HG03095 (cell line): ENCODE measurements around the gene DTNB.

Experiments used
- ATAC-seq: cut with Tn5 transposase; IDR thresholded peaks from one replicate; pipeline ENCODE4 v1.9.1; 2021; ENCODE audit warnings: moderate library complexity; ENCODE audit not compliant: unreplicated experiment

DTNB gene

GRCh38 chr2:25512707-25513106 is 160.7 kb downstream of the DTNB start:
- ATAC-seq: no peak

- ATAC-seq: no peak
Measured at GRCh38 chr2:25506226-25506625, 167.2 kb downstream of the DTNB start.

- ATAC-seq: no peak
Measured at GRCh38 chr2:25505622-25506021, 167.8 kb downstream of the DTNB start.

- no peak for ATAC-seq
Measured at GRCh38 chr2:25505182-25505581, 168.2 kb downstream of the DTNB start.

DNA sequence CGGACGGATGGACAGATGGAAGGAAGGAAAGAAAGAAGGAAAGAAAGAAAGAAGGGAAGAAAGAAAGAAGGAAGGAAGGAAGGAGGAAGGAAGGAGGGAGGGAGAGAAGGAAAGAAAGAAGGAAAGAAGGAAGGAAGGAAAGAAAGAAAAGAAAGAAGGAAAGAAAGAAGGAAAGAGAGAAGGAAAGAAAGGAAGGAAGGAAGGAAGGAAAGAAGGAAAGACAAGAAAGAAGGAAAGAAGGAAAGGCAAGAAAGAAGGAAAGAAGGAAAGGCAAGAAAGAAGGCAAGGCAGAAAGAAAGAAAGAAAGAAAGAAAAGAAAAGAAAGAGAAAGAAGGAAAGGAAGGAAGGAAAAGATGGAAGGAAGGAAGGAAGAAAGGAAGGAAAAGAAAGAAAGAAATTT is 169.1 kb downstream of the DTNB start:
- no peak for ATAC-seq

- no peak for ATAC-seq
Measured at GRCh38 chr2:25499157-25499556, 174.2 kb downstream of the DTNB start.

DNA sequence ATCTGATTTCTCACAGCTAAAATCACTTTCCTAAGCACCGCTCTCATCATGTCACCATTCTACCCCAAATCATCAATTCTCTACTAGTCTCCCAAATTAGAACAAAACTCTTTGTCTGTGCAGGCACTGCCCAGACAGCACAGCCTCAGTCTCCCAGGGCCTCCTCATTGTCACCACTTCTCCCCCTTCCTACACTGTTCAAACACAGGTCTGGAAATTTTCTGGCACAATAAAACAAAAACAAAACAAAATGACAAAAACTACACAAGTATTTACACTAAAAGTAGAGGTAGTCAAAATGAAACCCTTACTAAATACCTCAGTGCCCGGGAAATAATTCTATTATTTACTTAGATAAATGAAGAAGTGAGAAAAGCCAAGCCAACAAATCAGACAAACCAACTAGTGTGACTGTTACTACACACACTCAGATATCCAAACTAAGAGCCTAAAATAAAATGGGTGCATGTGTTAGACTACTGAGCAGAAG is 175.4 kb downstream of the DTNB start:
- ATAC-seq: no peak

GRCh38 chr2:25497229-25497917 is 176.0 kb downstream of the DTNB start:
- no peak for ATAC-seq

DNA sequence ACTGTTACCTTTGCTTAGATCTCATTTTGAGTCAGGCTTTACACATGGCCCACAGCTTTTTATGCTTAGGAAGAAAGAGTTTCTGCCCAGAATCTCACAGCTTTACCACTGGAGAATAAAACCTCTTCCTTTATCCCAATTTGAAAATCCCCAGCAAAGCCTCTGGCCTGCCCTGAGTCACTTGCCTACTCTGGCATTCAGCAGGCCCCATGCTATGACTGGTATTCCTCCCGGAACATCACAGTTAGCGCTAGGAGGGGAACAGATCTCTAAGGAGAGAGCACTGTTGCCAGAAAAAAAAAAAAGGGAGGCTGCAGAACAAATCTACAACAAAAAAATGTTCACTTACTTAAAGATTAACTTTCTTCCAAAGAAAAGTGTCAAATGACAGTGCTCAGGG is 178.8 kb downstream of the DTNB start:
- ATAC-seq: no peak

GRCh38 chr2:25493207-25493606 is 180.2 kb downstream of the DTNB start:
- no peak for ATAC-seq

DNA sequence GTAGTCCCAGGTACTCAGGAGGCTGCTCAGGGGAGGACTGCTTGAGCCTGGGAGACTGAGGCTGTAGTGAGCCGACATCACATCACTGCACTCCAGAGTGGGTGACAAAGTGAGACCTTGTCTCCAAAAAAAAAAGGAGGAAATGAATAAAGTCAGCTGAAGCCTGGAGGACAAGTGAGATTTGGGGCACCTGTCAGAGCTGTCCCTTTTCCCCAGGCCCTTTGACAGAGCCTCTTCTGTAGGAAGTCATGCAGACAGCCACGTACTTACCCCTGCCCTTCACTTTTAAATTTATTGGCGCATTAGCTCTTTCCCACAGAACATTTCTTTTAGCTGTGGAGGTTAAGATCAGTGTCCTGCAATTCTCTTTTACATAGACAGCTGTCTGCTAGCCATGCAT is 180.7 kb downstream of the DTNB start:
- ATAC-seq: no peak

DNA sequence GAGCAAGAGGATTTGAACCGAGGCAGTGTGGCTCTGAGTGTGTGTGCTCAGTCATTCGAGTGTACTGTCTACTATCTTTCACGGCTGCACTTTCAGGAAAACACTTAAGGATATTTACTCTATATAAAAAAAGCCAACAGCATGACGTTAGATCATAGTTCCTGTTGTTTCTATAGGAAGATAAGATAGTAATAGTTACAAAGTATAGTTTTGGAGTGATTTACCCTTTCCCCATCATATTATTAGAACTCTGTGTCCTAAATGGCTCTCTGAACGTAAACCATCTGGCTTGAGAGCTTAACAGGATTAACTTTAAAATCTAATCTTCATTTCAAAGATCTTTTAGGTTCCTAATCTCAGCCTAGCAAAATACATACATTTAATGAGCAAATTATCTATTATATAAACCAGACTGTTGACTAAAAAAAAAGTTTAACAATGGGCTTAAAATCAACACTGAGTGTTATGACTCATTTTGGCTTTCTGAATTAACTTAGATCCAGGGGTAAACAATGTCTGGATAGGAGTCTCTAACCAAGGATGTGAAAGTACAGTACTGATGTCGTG is 181.3 kb downstream of the DTNB start:
- no peak for ATAC-seq

GRCh38 chr2:25491003-25491696 is 182.2 kb downstream of the DTNB start:
- no peak for ATAC-seq

DNA sequence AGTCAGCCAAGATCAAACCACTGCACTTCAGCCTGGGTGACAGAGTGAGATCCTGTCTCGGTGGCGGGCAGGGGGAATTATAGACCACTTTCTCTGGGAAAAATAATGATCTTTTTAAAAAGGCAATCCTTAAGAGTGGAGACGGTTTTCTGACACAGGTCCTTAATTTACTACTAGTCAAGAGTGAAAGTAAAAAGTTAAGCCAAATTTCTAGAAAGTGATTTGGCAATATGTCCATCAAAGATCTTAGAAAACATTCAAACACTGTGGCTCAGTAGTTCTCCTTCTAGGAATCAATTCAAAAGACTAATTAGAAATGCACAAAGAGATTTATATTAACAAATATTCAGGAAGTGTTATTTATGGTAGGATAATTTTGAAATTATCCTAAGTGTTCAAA is 183.2 kb downstream of the DTNB start:
- ATAC-seq: no peak

DNA sequence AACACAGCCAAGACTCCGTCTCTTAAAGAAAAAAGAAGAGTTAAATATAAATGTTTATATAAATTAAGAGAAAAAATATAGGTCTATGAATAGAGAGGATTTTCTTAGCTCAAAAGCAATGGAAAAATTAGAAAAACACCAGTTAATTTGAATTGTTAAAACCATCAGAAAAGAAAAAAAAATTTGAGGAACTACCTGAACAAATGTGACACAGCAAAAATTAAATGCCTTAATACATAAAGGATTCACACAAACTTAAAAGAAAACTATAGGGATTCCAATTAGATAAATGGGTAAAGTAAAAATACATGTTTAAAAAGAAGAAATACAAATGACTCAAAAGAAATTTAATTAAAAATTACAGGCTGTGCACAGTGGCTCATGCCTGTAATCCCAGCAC is 183.7 kb downstream of the DTNB start:
- no peak for ATAC-seq

DNA sequence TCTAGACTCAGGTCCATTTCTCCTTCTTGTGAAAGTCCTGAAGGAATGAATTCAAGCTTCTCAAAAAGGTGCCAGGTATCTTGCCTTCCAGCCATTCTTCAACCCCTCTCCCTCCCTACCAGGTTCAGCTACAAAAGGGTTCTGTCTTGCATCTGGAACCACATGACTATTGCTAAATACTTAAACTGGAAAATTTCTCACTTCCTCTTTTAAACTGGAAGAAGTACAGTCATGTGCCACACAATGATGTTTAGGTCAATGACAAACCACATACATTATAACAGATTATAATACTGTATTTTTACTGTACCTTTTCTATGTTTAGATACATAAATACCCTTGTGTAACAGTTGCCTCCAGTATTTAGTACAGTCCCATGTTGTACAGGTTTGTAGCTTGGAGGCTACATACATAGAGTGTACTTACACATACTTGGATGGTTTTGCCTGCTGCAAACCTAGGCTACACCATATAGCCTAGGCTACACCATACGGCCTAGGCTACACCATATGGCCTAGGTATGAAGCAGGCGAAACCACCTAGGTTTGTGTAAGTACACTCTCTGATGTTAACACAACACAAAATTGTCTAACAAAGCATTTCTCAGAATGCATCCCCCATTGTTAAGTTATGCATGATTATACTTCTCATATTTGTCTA is 189.6 kb downstream of the DTNB start:
- ATAC-seq: peak; percentile 58

DNA sequence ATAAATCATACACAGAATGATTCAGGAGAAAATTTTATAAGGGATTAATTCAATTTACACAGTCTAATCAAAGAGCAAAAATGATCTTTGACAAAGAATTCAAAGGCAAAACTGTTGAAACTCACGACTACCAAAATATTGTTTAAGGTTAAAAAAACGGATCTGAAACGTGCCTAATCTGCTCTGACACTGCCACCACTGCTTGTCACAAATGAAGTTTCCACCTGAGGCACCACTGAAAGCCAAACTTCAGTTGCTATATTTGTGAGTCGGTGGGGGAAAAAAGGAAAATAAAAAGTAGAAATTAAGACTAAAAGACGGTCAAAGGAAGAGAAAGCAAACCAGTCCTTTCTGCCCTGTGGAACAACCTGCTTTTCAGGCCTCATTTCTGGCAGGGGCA is 191.0 kb downstream of the DTNB start:
- ATAC-seq: no peak

DNA sequence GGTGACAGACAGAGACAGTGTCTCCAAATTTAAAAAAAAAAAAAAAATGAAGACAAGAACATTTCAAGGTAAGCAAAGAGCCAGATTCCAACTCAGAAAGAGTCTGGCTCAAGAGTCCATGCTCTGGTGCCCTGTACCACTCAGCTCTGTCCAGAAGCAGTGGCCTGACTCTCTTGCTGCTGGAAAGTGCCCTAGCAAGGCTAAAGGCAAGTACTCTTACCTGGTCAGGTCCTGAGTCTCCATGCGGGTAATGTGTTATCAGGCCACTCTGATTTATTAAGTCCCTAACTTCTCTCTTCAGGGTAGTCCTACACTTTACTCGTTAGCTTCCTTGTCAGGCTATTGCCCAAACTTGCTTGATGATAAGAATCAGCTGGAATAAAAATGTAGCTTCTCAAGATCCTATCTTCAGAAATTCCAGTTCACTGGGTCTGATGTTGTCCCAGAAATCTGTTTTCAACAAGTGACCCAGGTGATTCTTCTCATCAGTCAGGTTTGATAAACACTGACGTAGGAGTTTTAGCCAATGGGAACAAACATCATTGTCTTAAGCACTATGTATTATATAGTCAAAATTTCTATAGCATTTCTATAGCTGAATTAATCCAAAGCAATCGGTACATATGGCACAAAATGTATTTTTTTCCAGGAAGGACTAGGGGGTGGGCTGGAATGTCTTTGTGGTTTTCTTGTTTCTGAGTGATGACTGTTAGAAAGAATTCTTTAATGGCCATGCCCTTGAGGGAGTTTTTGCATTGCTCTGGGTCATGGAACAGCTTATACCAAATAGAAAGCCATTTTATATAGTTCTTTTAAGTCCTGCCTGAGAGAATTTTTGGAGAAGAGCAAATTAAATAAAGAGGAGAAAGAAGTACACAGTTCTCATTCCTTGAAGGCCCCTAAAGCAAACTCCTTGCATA is 191.7 kb downstream of the DTNB start:
- no peak for ATAC-seq

DNA sequence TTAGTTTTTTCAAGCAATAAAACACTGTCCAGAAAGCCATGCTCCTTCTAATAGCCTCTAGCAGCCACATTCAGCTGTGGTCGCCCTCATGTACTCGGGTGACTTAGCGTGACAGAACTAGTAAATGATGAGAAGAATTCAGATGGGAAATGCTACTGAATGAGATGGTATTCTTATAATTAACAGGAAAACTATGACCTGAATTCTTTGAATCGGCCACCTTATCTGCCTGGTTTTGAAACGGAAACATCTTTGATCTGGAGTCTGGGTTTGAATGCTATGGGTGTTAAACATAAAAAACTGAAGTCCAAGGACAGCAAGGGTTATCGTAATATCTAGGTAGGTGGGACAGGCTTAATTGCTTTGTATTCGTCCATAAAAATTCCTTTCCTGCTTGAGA is 192.8 kb downstream of the DTNB start:
- no peak for ATAC-seq

DNA sequence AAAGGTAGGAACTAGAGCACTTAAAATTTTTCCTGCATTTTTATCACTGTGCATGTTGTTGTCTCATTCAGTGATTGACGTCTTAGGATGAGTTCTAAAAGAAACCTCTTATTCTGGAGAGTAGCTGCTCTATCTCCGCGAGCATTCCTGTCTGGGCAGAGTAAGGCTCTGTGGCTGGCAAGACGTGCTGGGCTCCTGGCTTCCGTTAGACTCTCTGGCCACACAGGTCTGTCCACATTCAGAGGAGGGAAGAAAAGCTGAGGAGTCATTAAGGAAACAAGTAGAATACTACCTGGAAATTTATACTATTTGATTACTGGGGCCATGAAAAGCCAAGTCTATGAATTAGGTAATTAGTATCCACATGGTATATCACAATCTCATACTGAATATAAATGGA is 193.6 kb downstream of the DTNB start:
- ATAC-seq: no peak

DNA sequence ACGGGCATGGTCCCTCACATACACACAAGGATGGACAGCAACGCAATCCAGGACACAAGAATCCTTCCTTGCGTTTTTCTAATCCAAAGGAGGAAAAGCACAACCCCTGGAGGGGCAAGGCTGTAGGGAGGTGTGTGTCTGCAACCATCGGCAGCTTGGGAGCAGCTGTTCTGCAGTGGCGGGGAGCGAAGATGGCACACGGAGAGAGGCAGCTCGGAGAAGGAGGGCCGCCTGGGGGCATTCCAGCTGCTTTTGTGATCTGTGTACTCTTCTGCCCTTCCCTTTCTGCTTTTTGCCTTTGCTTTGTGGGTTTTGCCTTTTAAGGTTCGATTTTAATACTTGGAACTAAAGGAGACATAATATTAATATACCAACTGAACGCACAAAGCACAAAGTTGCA is 194.6 kb downstream of the DTNB start:
- no peak for ATAC-seq
